ENCODE measurements around the gene SLC48A1. TPM values are rescaled to one million over a fixed set of nuclear protein-coding genes. Genes with fewer than 3 reads are reported as not detected.
A peak's percentile ranks its signal among the peaks of the same experiment; 100 is the strongest.
"Not testable (repeated sequence)": the region's sequence is repeated elsewhere in the genome, so short reads cannot be mapped to it uniquely, and the experiment has no call there.

The SLC48A1 gene
- total and polyA plus RNA-seq, 4 donors: 16.8 to 31.3 (median 20.7) TPM

GRCh38 chr12:47812797-47813510 lies 39.9 kb downstream of the SLC48A1 start:
- Histone ChIP-seq H3K9me3 (ENCODE audit: control insufficient read depth in 4 of 4, insufficient read depth in 3 of 4, low read length in 3 of 4) (no peaks in the 10 kb centered on the region), H3K4me1 (ENCODE audit: control insufficient read depth in 5 of 5, insufficient read depth in 5 of 5, low read length in 5 of 5) (peaks cover 20 to 58% (median 55%) of the 10 kb centered on the region in 5 donors), H3K4me3 (no peak overlapping the region), H3K27ac (ENCODE audit: low read depth in 1 of 2, low read length in 1 of 2) (peak overlapping the region; percentile 95 to 96), H3K9ac (ENCODE audit: insufficient read depth in 1 of 2, low read length in 2 of 2) (peak overlapping the region; percentile 37 to 87), H3K36me3 (ENCODE audit: control insufficient read depth in 4 of 4, insufficient read depth in 4 of 4, low read length in 4 of 4) (no peaks in the 10 kb centered on the region), H3K27me3 (ENCODE audit: control insufficient read depth in 3 of 3, insufficient read depth in 3 of 3, low read length in 2 of 3) (no peaks in the 10 kb centered on the region)
- ATAC-seq (ENCODE audit: insufficient read depth, low FRiP score) (peak; percentile 76), DNase-seq (peak; percentile 78 to 87 (median 87))
- 0 to 1% methylated on average over 37 of the region's 37 CpGs for WGBS, 2 donors
- TF ChIP-seq CTCF (IDR thresholded peaks at IDR 0.05; ENCODE audit: control extremely low read depth, extremely low read depth): no peak

- no peaks in the 10 kb centered on the region for H3K9me3 ChIP-seq (ENCODE audit: control insufficient read depth in 4 of 4, insufficient read depth in 3 of 4, low read length in 3 of 4)
- H3K27me3 ChIP-seq (ENCODE audit: control insufficient read depth in 3 of 3, insufficient read depth in 3 of 3, low read length in 2 of 3): no peaks in the 10 kb centered on the region
These were observed 40.6 kb downstream of the SLC48A1 start for GRCh38 chr12:47813511-47814196.

GRCh38 chr12:47814539-47815170 lies 41.6 kb downstream of the SLC48A1 start:
- DNase-seq (no peak), ATAC-seq (ENCODE audit: insufficient read depth, low FRiP score) (no peak)
- Histone ChIP-seq H3K4me3 (no peak overlapping the region), H3K27ac (ENCODE audit: low read depth in 1 of 2, low read length in 1 of 2) (peak overlapping the region; percentile 95 to 96), H3K27me3 (ENCODE audit: control insufficient read depth in 3 of 3, insufficient read depth in 3 of 3, low read length in 2 of 3) (no peaks in the 10 kb centered on the region), H3K4me1 (ENCODE audit: control insufficient read depth in 5 of 5, insufficient read depth in 5 of 5, low read length in 5 of 5) (peaks cover 20 to 56% (median 48%) of the 10 kb centered on the region in 5 donors), H3K36me3 (ENCODE audit: control insufficient read depth in 4 of 4, insufficient read depth in 4 of 4, low read length in 4 of 4) (no peaks in the 10 kb centered on the region), H3K9me3 (ENCODE audit: control insufficient read depth in 4 of 4, insufficient read depth in 3 of 4, low read length in 3 of 4) (no peaks in the 10 kb centered on the region), H3K9ac (ENCODE audit: insufficient read depth in 1 of 2, low read length in 2 of 2) (no peak overlapping the region)
- WGBS, 2 donors: 44 to 70% methylated on average over 3 of the region's 3 CpGs
- TF ChIP-seq CTCF (IDR thresholded peaks at IDR 0.05; ENCODE audit: control extremely low read depth, extremely low read depth): no peak

More at GRCh38 chr12:47813511-47814196, 40.6 kb downstream of the SLC48A1 start:
- H3K9ac ChIP-seq (ENCODE audit: insufficient read depth in 1 of 2, low read length in 2 of 2): peak overlapping the region; percentile 3 to 37
- no peaks in the 10 kb centered on the region for H3K36me3 ChIP-seq (ENCODE audit: control insufficient read depth in 4 of 4, insufficient read depth in 4 of 4, low read length in 4 of 4)
- no peak for TF ChIP-seq CTCF (IDR thresholded peaks at IDR 0.05; ENCODE audit: control extremely low read depth, extremely low read depth)
- ATAC-seq (ENCODE audit: insufficient read depth, low FRiP score) (no peak), DNase-seq (no peak)
- H3K4me1 ChIP-seq (ENCODE audit: control insufficient read depth in 5 of 5, insufficient read depth in 5 of 5, low read length in 5 of 5): peaks cover 20 to 57% (median 52%) of the 10 kb centered on the region in 5 donors
- no peak overlapping the region for H3K4me3 ChIP-seq
- 30 to 35% methylated on average over 9 of the region's 9 CpGs for WGBS, 2 donors
- H3K27ac ChIP-seq (ENCODE audit: low read depth in 1 of 2, low read length in 1 of 2): peak overlapping the region; percentile 95 to 96

- not testable (repeated sequence) for ATAC-seq (ENCODE audit: insufficient read depth, low FRiP score); H3K36me3 ChIP-seq (ENCODE audit: control insufficient read depth in 4 of 4, insufficient read depth in 4 of 4, low read length in 4 of 4); DNase-seq; H3K27me3 ChIP-seq (ENCODE audit: control insufficient read depth in 3 of 3, insufficient read depth in 3 of 3, low read length in 2 of 3); H3K9me3 ChIP-seq (ENCODE audit: control insufficient read depth in 4 of 4, insufficient read depth in 3 of 4, low read length in 3 of 4); H3K9ac ChIP-seq (ENCODE audit: insufficient read depth in 1 of 2, low read length in 2 of 2); H3K4me3 ChIP-seq
- peak overlapping the region in 1 of 2 donors; percentile 96 for H3K27ac ChIP-seq (ENCODE audit: low read depth in 1 of 2, low read length in 1 of 2)
- peaks cover 23 to 56% (median 44%) of the 10 kb centered on the region in 5 donors for H3K4me1 ChIP-seq (ENCODE audit: control insufficient read depth in 5 of 5, insufficient read depth in 5 of 5, low read length in 5 of 5)
- WGBS, 2 donors: 83 to 90% methylated on average over 5 of the region's 5 CpGs
These were observed 42.4 kb downstream of the SLC48A1 start for GRCh38 chr12:47815447-47815846.
